IMR-90 (cell line): ENCODE measurements around the gene DUSP22. TPM values are rescaled to one million over a fixed set of nuclear protein-coding genes. Genes with fewer than 3 reads are reported as not detected.

Experiments
- ATAC-seq: fragments of 200-7000 bp; cut with Tn5 transposase; 2 replicates; pipeline ENCODE4 v1.9.1; 2020; ENCODE audit warnings: low read depth, mild to moderate bottlenecking, moderate library complexity
- BruUV-seq: library from RNA; stranded (reverse); fragments of 400-500 nt; replicated peaks from 2 replicates; lab custom pipeline; 2021; lab: Mats Ljungman, UMichigan
- CTCF ChIA-PET: fragments of 300-600 bp; formaldehyde crosslinking; extraction: SDS; loops from one replicate; lab custom pipeline; 2021; ENCODE audit warnings: antibody characterized with exemption; lab: Yijun Ruan, JAX
- POLR2A ChIA-PET: fragments of 300-600 bp; sonication (Branson Sonifier 250); formaldehyde crosslinking; loops from one replicate; lab custom pipeline; 2022; ENCODE audit warnings: antibody characterized with exemption; ENCODE audit not compliant: unreplicated experiment; lab: Charles Lee
- DNase-seq: peaks from one replicate; pipeline ENCODE4 v3.0.0; 2013
- H2AFZ ChIP-seq: replicated peaks from 2 replicates; pipeline ENCODE3; 2013; ENCODE audit warnings: low read length, mild to moderate bottlenecking; ENCODE audit not compliant: poor library complexity
- H2AK5ac ChIP-seq: 2 replicates; pipeline ENCODE4 v1.6.1; 2013; ENCODE audit warnings: low read depth, low read length, inconsistent platforms
- H2AK9ac ChIP-seq: replicated peaks from 2 replicates; pipeline ENCODE3; 2013; ENCODE audit warnings: mild to moderate bottlenecking, low read depth, low read length, moderate library complexity; ENCODE audit not compliant: poor library complexity
- H2BK120ac ChIP-seq: 2 replicates; pipeline ENCODE4 v1.6.1; 2013; ENCODE audit warnings: low read depth, low read length, inconsistent platforms
- H2BK15ac ChIP-seq: 3 replicates; pipeline ENCODE4 v1.6.1; 2013; ENCODE audit warnings: low read depth, low read length, inconsistent platforms
- H2BK20ac ChIP-seq: 2 replicates; pipeline ENCODE4 v1.6.1; 2013; ENCODE audit warnings: low read depth, mild to moderate bottlenecking, inconsistent platforms, low read length, moderate library complexity
- H2BK5ac ChIP-seq: 2 replicates; pipeline ENCODE4 v1.6.1; 2013; ENCODE audit warnings: mild to moderate bottlenecking, low read depth, low read length, inconsistent platforms; ENCODE audit not compliant: poor library complexity, severe bottlenecking
- H3K14ac ChIP-seq: replicated peaks from 2 replicates; pipeline ENCODE4 v1.6.1; 2013; ENCODE audit warnings: low read depth, low read length, inconsistent platforms
- H3K18ac ChIP-seq: 2 replicates; pipeline ENCODE4 v1.6.1; 2013; ENCODE audit warnings: low read depth, low read length, control low read depth
- H3K23ac ChIP-seq: 2 replicates; pipeline ENCODE4 v1.6.1; 2013; ENCODE audit warnings: low read depth, low read length, inconsistent platforms
- H3K27ac ChIP-seq: 2 replicates; pipeline ENCODE4 v1.5.1; 2013; ENCODE audit warnings: mild to moderate bottlenecking, control low read depth, low read length; ENCODE audit not compliant: insufficient read depth
- H3K27me3 ChIP-seq: 2 replicates; pipeline ENCODE4 v1.6.1; 2013; ENCODE audit warnings: low read length; ENCODE audit not compliant: control insufficient read depth, insufficient read depth
- H3K36me3 ChIP-seq: 2 replicates; pipeline ENCODE4 v1.6.1; 2013; ENCODE audit warnings: low read length, mixed read lengths; ENCODE audit not compliant: control insufficient read depth, insufficient read depth
- H3K4ac ChIP-seq: 2 replicates; pipeline ENCODE4 v1.6.1; 2013; ENCODE audit warnings: low read depth, low read length, inconsistent platforms
- H3K4me1 ChIP-seq: 2 replicates; pipeline ENCODE4 v1.6.1; 2013; ENCODE audit warnings: low read length, mixed read lengths; ENCODE audit not compliant: control insufficient read depth, insufficient read depth
- H3K4me2 ChIP-seq: 2 replicates; pipeline ENCODE4 v1.6.1; 2013; ENCODE audit warnings: low read depth, mild to moderate bottlenecking, control low read depth, low read length, moderate library complexity
- H3K4me3 ChIP-seq: 2 replicates; pipeline ENCODE4 v1.5.1; 2013; ENCODE audit warnings: low read depth, mild to moderate bottlenecking, control low read depth, low read length, moderate library complexity; ENCODE audit not compliant: insufficient read depth
- H3K56ac ChIP-seq: 2 replicates; pipeline ENCODE4 v1.6.1; 2013; ENCODE audit warnings: low read length, inconsistent platforms; ENCODE audit not compliant: insufficient read depth; ENCODE audit errors: extremely low read depth
- H3K79me1 ChIP-seq, 2 experiments: 2 replicates each; pipeline ENCODE4 v1.6.1; 2013; ENCODE audit warnings: low read length in 2 of 2, inconsistent platforms in 1 of 2, low read depth in 1 of 2
- H3K9ac ChIP-seq: 2 replicates; pipeline ENCODE4 v1.6.1; 2013; ENCODE audit warnings: low read depth, low read length, control low read depth
- H3K9me1 ChIP-seq: 2 replicates; pipeline ENCODE4 v1.6.1; 2013; ENCODE audit warnings: low read length, inconsistent platforms; ENCODE audit not compliant: insufficient read depth
- H3K9me3 ChIP-seq: 2 replicates; pipeline ENCODE4 v1.6.1; 2013; ENCODE audit warnings: low read length; ENCODE audit not compliant: control insufficient read depth, insufficient read depth
- H4K20me1 ChIP-seq: 2 replicates; pipeline ENCODE4 v1.6.1; 2013; ENCODE audit warnings: low read length, inconsistent platforms; ENCODE audit not compliant: insufficient read depth
- H4K5ac ChIP-seq: 2 replicates; pipeline ENCODE4 v1.6.1; 2013; ENCODE audit warnings: mild to moderate bottlenecking, low read depth, low read length, control low read depth
- H4K8ac ChIP-seq, 2 experiments: 2 replicates each; pipeline ENCODE4 v1.6.1; 2013; ENCODE audit warnings: low read depth in 2 of 2, low read length in 2 of 2, control low read depth in 1 of 2, inconsistent platforms in 1 of 2
- H4K91ac ChIP-seq: 2 replicates; pipeline ENCODE4 v1.6.1; 2013; ENCODE audit warnings: low read depth, low read length, inconsistent platforms; ENCODE audit not compliant: insufficient read depth
- CHD1 ChIP-seq: IDR thresholded peaks from 2 replicates; pipeline ENCODE4 v1.6.1; 2012; ENCODE audit warnings: low read depth, low read length, improper control_type of control experiment
- FOS ChIP-seq: fragments of 150-350 bp; IDR thresholded peaks from 2 replicates; pipeline ENCODE4 v1.6.1; 2016; ENCODE audit warnings: low read depth, low read length
- MAFK ChIP-seq: IDR thresholded peaks from 2 replicates; pipeline ENCODE4 v1.6.1; 2012; ENCODE audit warnings: low read depth, low read length, improper control_type of control experiment
- NFE2L2 ChIP-seq: fragments of 150-350 bp; IDR thresholded peaks from 2 replicates; pipeline ENCODE4 v1.6.1; 2016; ENCODE audit warnings: low read depth, mild to moderate bottlenecking, low read length
- POLR2A ChIP-seq: IDR thresholded peaks from 2 replicates; pipeline ENCODE4 v1.6.1; 2012; ENCODE audit warnings: mild to moderate bottlenecking, low read depth, low read length
- RAD21 ChIP-seq: IDR thresholded peaks from 2 replicates; pipeline ENCODE4 v1.6.1; 2012; ENCODE audit warnings: low read length, improper control_type of control experiment
- RCOR1 ChIP-seq: IDR thresholded peaks from 2 replicates; pipeline ENCODE4 v1.6.1; 2012; ENCODE audit warnings: mild to moderate bottlenecking, low read length, improper control_type of control experiment; ENCODE audit not compliant: insufficient replicate concordance
- SMC3 ChIP-seq: fragments of 150-350 bp; IDR thresholded peaks from 2 replicates; pipeline ENCODE4 v1.6.1; 2016; ENCODE audit warnings: low read depth, mild to moderate bottlenecking, antibody characterized with exemption, low read length, moderate library complexity
- WGBS, 2 experiments: methylation state at CpG; one replicate each; pipeline versions ENCODE4 v1.1.5 to v1.1.7; 2013; ENCODE audit warnings: missing lambda C conversion rate in 2 of 2; ENCODE audit not compliant: insufficient read length in 1 of 2; ENCODE audit errors: extremely low coverage in 2 of 2; 5-methylcytosine and 5-hydroxymethylcytosine counted together
- dilution Hi-C: fragments of 300-500 bp; cut with HindIII; formaldehyde crosslinking; loops from one replicate; pipeline ENCODE4 v1.14.3; 2018; ENCODE audit warnings: low sequenced_read_pairs; ENCODE audit not compliant: unreplicated experiment
- in situ Hi-C: fragments of 300-500 bp; cut with MboI; formaldehyde crosslinking; loops from 3 replicates; pipeline ENCODE4 v1.14.3; 2019; ENCODE audit warnings: low sequenced_read_pairs, inconsistent platforms, mixed read lengths
- intact Hi-C: fragments of 100-400 bp; cut with micrococcal nuclease; formaldehyde crosslinking; loops from 2 replicates; pipeline ENCODE4 v1.10.0; 2022
- polyA plus RNA-seq, 3 experiments: library from polyadenylated mRNA; depleted of rRNA; stranded (reverse); fragments of >200 nt; gene quantifications; 2 replicates each; pipeline ENCODE4 v1.2.3, GENCODE V29; 2012; ENCODE audit warnings: low replicate concordance in 1 of 3
- total RNA-seq: library from RNA; depleted of rRNA; stranded (reverse); fragments of >200 nt; gene quantifications from 2 replicates; pipeline ENCODE4 v1.2.3, GENCODE V29; 2012; rRNA removed

Gene DUSP22
- total and polyA plus RNA-seq, 2 of the 4 experiments (the other 2 are of a cell fraction) = 7.1 to 8.2 TPM

GRCh38 chr6:400815-401214 lies 108.5 kb downstream of the DUSP22 start:
- Histone ChIP-seq H3K4me1 (no peaks in the 10 kb centered on the region), H4K5ac (no peak overlapping the region), H3K4me3 (no peak overlapping the region), H2BK15ac (no peak overlapping the region), H2AK9ac (no peak overlapping the region), H3K27ac (no peak overlapping the region), H3K36me3 (no peaks in the 10 kb centered on the region), H3K56ac (no peak overlapping the region), H2BK120ac (no peak overlapping the region), H4K91ac (no peak overlapping the region), H3K79me1 (no peaks in the 10 kb centered on the region), H2AFZ (no peak overlapping the region), H4K20me1 (no peaks in the 10 kb centered on the region), H4K8ac (no peak overlapping the region), H3K27me3 (peaks cover 57% of the 10 kb centered on the region), H2AK5ac (no peak overlapping the region), H3K14ac (no peak overlapping the region), H3K18ac (no peak overlapping the region), H3K9me1 (no peaks in the 10 kb centered on the region), H3K9ac (no peak overlapping the region), H2BK5ac (no peak overlapping the region), H3K4me2 (no peak overlapping the region), H2BK20ac (no peak overlapping the region), H3K4ac (no peak overlapping the region), H3K23ac (no peak overlapping the region), H3K9me3 (peaks cover 3% of the 10 kb centered on the region; the same call in 1 of the 2 replicates)
- ChIA-PET CTCF (no interaction called here), POLR2A (no interaction called here)
- BruUV-seq = no TSS peak
- 80% methylated on average over 2 of the region's 6 CpGs; no CpG with 5 or more reads in 1 of the 2 experiments for WGBS, 2 experiments
- no peak for ATAC-seq
- in situ Hi-C loops = no loop called here
- intact Hi-C loops = no loop called here
- dilution Hi-C loops = no loop called here
- no peak for DNase-seq
- TF ChIP-seq RCOR1 (no peak), SMC3 (no peak), FOS (no peak), NFE2L2 (no peak), POLR2A (no peak), RAD21 (no peak), CHD1 (no peak), MAFK (no peak)

Other genes with a start within 250 kb of the DUSP22 start
- gene IRF4, start 99.3 kb downstream of the DUSP22 start, total RNA-seq = not detected in 2 replicates
- not detected in 2 replicates for gene IRF4, start 99.3 kb downstream of the DUSP22 start, polyA plus RNA-seq (2012; rRNA removed)